ENCODE data around the gene FHIT.

The FHIT gene

DNA sequence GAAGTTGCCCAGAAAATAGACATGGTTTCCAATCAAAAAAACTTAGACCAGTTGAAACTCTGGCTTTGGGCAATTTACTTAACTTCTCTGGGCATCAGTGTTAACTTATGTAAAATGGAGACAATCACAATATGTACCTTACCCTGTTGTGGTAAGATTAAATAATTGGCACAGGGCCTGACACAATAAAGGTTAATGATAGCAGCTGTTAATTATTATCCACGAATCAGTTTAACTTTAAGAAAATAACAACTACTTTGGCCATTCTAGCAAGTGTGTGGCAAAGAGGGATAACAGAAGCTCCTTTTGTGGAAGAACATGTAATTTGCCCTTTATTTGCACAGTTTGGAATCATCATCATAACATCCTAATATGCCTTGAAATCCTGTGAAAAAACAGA lies 787.6 kb downstream of the FHIT start:
- Histone ChIP-seq H3K4me3 (ENCODE audit: low read depth in 1 of 5, low read length in 5 of 5) (no peak overlapping the region), H3K36me3 (ENCODE audit: control insufficient read depth in 5 of 5, insufficient read depth in 5 of 5, low read length in 5 of 5) (no peaks in the 10 kb centered on the region), H3K27ac (ENCODE audit: low read depth, low read length) (no peak overlapping the region), H3K4me1 (ENCODE audit: control insufficient read depth in 5 of 5, insufficient read depth in 5 of 5, low read length in 5 of 5) (peaks cover 0 to 12% (median 3%) of the 10 kb centered on the region in 5 donors), H3K9ac (ENCODE audit: low read length in 5 of 5) (no peak overlapping the region), H3K27me3 (ENCODE audit: control insufficient read depth in 5 of 5, insufficient read depth in 4 of 5, low read length in 5 of 5) (no peaks in the 10 kb centered on the region), H3K9me3 (ENCODE audit: control insufficient read depth in 5 of 5, low read length in 5 of 5) (peaks cover 0 to 3% (median 0%) of the 10 kb centered on the region in 5 donors)

DNA sequence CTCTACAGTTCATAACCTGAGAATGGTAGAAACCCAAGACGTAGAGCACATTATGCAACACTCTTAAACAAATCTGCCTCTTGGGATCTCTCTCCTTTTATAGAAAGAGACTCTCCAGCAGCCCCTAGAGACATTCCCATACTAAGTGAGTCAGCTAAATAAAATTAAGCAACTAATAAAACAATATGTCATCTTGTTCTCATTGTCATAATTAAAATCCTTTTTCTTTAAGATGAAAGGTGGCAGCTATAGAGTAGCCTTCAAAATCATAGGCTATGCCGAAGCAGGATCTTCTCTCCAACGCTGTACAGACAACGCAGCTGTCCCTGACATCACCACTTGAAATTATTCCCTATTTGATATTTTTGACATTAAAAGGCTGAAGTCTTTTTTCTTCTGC lies 790.0 kb downstream of the FHIT start:
- no peaks in the 10 kb centered on the region for H3K36me3 ChIP-seq (ENCODE audit: control insufficient read depth in 5 of 5, insufficient read depth in 5 of 5, low read length in 5 of 5)
- H3K27me3 ChIP-seq (ENCODE audit: control insufficient read depth in 5 of 5, insufficient read depth in 4 of 5, low read length in 5 of 5): no peaks in the 10 kb centered on the region
- H3K4me1 ChIP-seq (ENCODE audit: control insufficient read depth in 5 of 5, insufficient read depth in 5 of 5, low read length in 5 of 5): peaks cover 0 to 12% (median 3%) of the 10 kb centered on the region in 5 donors
- no peak overlapping the region for H3K27ac ChIP-seq (ENCODE audit: low read depth, low read length)
- H3K9ac ChIP-seq (ENCODE audit: low read length in 5 of 5): no peak overlapping the region
- no peak overlapping the region for H3K4me3 ChIP-seq (ENCODE audit: low read depth in 1 of 5, low read length in 5 of 5)
- H3K9me3 ChIP-seq (ENCODE audit: control insufficient read depth in 5 of 5, low read length in 5 of 5): peaks cover 0 to 3% (median 0%) of the 10 kb centered on the region in 5 donors

DNA sequence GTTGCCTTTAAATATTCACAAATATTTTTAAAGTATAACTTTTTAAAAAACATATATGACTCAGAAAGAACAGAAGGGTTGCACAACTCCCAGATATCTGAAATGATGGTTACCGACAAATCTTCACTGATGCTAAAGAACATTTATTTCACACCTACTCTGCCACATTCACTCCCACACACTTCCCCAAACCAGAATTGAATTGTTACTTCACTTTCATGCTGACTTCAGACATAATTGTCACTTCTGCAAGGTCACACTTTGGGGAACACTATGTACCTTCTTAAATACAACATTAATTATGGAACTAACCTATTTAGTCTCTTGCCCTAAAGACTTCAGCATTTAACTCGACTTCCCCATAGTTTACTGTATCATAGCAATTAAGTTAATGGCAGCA lies 795.1 kb downstream of the FHIT start:
- Histone ChIP-seq H3K4me3 (ENCODE audit: low read depth in 1 of 5, low read length in 5 of 5) (no peak overlapping the region), H3K9ac (ENCODE audit: low read length in 5 of 5) (no peak overlapping the region), H3K9me3 (ENCODE audit: control insufficient read depth in 5 of 5, low read length in 5 of 5) (no peaks in the 10 kb centered on the region), H3K36me3 (ENCODE audit: control insufficient read depth in 5 of 5, insufficient read depth in 5 of 5, low read length in 5 of 5) (no peaks in the 10 kb centered on the region), H3K27ac (ENCODE audit: low read depth, low read length) (no peak overlapping the region), H3K4me1 (ENCODE audit: control insufficient read depth in 5 of 5, insufficient read depth in 5 of 5, low read length in 5 of 5) (peaks cover 0 to 5% (median 0%) of the 10 kb centered on the region in 5 donors), H3K27me3 (ENCODE audit: control insufficient read depth in 5 of 5, insufficient read depth in 4 of 5, low read length in 5 of 5) (no peaks in the 10 kb centered on the region)

DNA sequence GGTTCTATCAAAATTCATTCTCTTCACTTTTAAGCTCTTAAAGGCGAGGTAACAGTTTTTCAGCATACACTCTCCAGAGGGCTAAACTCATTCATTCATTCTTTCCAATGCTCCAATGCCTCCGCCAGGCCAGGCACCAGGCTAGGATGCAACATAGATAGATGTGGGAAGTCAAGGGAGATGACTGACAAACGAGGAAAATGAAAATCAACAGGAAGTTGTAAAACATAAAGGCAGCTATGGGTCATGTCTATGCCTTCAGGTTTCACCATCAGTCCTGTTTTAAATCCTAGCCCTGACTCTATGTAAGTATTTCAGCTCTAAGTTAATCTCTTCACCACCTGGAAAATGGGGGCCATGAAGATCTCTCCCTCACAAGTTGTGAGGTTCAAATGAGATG lies 797.9 kb downstream of the FHIT start:
- no peaks in the 10 kb centered on the region for H3K27me3 ChIP-seq (ENCODE audit: control insufficient read depth in 5 of 5, insufficient read depth in 4 of 5, low read length in 5 of 5)
- no peaks in the 10 kb centered on the region for H3K36me3 ChIP-seq (ENCODE audit: control insufficient read depth in 5 of 5, insufficient read depth in 5 of 5, low read length in 5 of 5)
- no peaks in the 10 kb centered on the region for H3K9me3 ChIP-seq (ENCODE audit: control insufficient read depth in 5 of 5, low read length in 5 of 5)

DNA sequence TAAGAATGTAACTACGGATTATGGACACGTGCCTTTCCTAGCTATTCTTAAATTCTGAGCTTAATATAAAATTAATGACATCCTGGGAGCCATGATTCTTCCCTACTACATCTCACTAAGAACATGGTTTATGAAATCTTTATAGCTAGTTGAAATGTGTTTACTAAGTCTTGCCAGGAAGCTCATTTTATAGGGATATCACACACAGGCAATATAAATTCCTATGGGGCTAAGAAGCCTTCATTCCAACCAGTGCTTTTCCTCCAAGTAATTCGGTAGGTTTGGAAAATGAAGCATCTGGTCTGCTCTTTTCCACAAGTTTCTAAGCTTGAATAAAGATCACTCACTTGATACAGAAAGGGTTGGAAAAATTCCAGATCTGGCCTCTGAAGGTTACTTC lies 802.6 kb downstream of the FHIT start:
- no peaks in the 10 kb centered on the region for H3K27me3 ChIP-seq (ENCODE audit: control insufficient read depth in 5 of 5, insufficient read depth in 4 of 5, low read length in 5 of 5)
- no peaks in the 10 kb centered on the region for H3K9me3 ChIP-seq (ENCODE audit: control insufficient read depth in 5 of 5, low read length in 5 of 5)
- no peaks in the 10 kb centered on the region for H3K36me3 ChIP-seq (ENCODE audit: control insufficient read depth in 5 of 5, insufficient read depth in 5 of 5, low read length in 5 of 5)
- no peak overlapping the region for H3K9ac ChIP-seq (ENCODE audit: low read length in 5 of 5)
- no peak overlapping the region for H3K4me3 ChIP-seq (ENCODE audit: low read depth in 1 of 5, low read length in 5 of 5)
- no peak overlapping the region for H3K27ac ChIP-seq (ENCODE audit: low read depth, low read length)
- H3K4me1 ChIP-seq (ENCODE audit: control insufficient read depth in 5 of 5, insufficient read depth in 5 of 5, low read length in 5 of 5): no peaks in the 10 kb centered on the region

More for the DNA sequence above, 797.9 kb downstream of the FHIT start:
- H3K4me1 ChIP-seq (ENCODE audit: control insufficient read depth in 5 of 5, insufficient read depth in 5 of 5, low read length in 5 of 5): no peaks in the 10 kb centered on the region
- H3K4me3 ChIP-seq (ENCODE audit: low read depth in 1 of 5, low read length in 5 of 5): no peak overlapping the region
- H3K27ac ChIP-seq (ENCODE audit: low read depth, low read length): no peak overlapping the region
- no peak overlapping the region for H3K9ac ChIP-seq (ENCODE audit: low read length in 5 of 5)

DNA sequence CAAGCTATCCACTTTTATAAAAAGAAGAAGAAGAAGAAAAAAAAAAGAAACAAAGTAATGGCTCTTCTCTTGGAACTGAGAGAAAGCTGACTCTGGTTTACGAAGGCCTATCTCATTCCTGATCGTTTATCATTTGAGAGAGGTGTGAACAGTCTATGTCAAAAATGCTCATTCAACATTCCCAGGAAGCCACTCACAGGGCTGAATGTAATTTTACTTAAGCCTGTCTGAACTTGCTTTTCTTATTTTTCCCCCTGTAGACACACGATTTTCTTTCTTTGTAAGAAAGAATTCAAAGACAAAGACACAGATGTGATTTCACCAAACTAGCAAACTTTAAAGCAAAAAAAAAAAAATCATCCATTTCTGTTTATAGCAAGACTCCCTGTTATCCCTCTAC lies 805.8 kb downstream of the FHIT start:
- Histone ChIP-seq H3K36me3 (ENCODE audit: control insufficient read depth in 5 of 5, insufficient read depth in 5 of 5, low read length in 5 of 5) (no peaks in the 10 kb centered on the region), H3K27me3 (ENCODE audit: control insufficient read depth in 5 of 5, insufficient read depth in 4 of 5, low read length in 5 of 5) (no peaks in the 10 kb centered on the region), H3K27ac (ENCODE audit: low read depth, low read length) (no peak overlapping the region), H3K4me1 (ENCODE audit: control insufficient read depth in 5 of 5, insufficient read depth in 5 of 5, low read length in 5 of 5) (no peaks in the 10 kb centered on the region), H3K9me3 (ENCODE audit: control insufficient read depth in 5 of 5, low read length in 5 of 5) (no peaks in the 10 kb centered on the region), H3K9ac (ENCODE audit: low read length in 5 of 5) (no peak overlapping the region), H3K4me3 (ENCODE audit: low read depth in 1 of 5, low read length in 5 of 5) (no peak overlapping the region)

DNA sequence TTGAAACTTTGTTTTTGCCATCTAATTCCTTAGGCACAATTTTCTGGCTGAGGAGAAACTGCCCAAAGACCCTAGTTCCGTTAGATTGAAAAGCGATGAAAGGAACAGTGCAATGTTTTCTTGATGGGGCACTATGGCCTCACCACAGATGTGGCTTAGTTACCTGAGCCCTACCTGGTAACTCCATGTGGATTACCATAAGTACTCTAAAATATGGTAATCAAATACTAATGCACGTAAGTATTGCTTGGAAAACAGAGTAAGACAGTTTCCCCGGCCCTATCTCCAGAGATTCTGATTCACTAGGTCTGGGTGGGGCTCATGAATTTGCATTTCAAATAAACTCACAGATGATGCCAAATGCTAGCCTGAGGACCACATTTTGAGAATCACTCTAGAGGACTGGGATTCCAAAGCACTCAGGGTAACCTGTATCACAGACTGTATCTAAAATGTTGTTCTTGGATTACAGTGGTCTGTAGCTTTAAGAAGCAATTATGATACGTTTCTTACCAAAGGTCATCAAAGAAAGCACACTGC lies 806.3 kb downstream of the FHIT start:
- H3K27me3 ChIP-seq (ENCODE audit: control insufficient read depth in 5 of 5, insufficient read depth in 4 of 5, low read length in 5 of 5): no peaks in the 10 kb centered on the region
- no peaks in the 10 kb centered on the region for H3K9me3 ChIP-seq (ENCODE audit: control insufficient read depth in 5 of 5, low read length in 5 of 5)
- no peak overlapping the region for H3K9ac ChIP-seq (ENCODE audit: low read length in 5 of 5)
- H3K36me3 ChIP-seq (ENCODE audit: control insufficient read depth in 5 of 5, insufficient read depth in 5 of 5, low read length in 5 of 5): no peaks in the 10 kb centered on the region
- H3K27ac ChIP-seq (ENCODE audit: low read depth, low read length): no peak overlapping the region
- H3K4me3 ChIP-seq (ENCODE audit: low read depth in 1 of 5, low read length in 5 of 5): no peak overlapping the region
- H3K4me1 ChIP-seq (ENCODE audit: control insufficient read depth in 5 of 5, insufficient read depth in 5 of 5, low read length in 5 of 5): no peaks in the 10 kb centered on the region

DNA sequence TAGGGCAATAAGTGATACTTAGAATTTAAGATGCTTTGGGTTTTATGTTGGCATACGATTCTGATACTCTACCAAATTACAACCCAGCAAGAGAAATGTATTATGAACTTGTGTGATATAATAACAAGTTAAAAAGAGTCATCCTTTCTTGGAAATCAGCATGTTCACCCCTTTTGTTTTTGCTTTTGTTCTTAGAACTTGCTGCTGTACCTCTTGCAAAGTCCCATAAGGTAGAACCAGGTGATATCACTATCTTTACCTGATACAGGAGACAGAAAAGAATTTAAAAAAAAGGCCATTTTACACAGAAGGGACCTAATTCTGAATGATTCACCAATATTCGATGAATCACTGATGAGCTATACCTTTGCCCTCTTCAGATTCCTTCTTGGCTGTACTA lies 810.4 kb downstream of the FHIT start:
- H3K36me3 ChIP-seq (ENCODE audit: control insufficient read depth in 5 of 5, insufficient read depth in 5 of 5, low read length in 5 of 5): no peaks in the 10 kb centered on the region
- no peaks in the 10 kb centered on the region for H3K4me1 ChIP-seq (ENCODE audit: control insufficient read depth in 5 of 5, insufficient read depth in 5 of 5, low read length in 5 of 5)
- no peak overlapping the region for H3K27ac ChIP-seq (ENCODE audit: low read depth, low read length)
- H3K9me3 ChIP-seq (ENCODE audit: control insufficient read depth in 5 of 5, low read length in 5 of 5): no peaks in the 10 kb centered on the region
- no peak overlapping the region for H3K4me3 ChIP-seq (ENCODE audit: low read depth in 1 of 5, low read length in 5 of 5)
- no peak overlapping the region for H3K9ac ChIP-seq (ENCODE audit: low read length in 5 of 5)
- no peaks in the 10 kb centered on the region for H3K27me3 ChIP-seq (ENCODE audit: control insufficient read depth in 5 of 5, insufficient read depth in 4 of 5, low read length in 5 of 5)

DNA sequence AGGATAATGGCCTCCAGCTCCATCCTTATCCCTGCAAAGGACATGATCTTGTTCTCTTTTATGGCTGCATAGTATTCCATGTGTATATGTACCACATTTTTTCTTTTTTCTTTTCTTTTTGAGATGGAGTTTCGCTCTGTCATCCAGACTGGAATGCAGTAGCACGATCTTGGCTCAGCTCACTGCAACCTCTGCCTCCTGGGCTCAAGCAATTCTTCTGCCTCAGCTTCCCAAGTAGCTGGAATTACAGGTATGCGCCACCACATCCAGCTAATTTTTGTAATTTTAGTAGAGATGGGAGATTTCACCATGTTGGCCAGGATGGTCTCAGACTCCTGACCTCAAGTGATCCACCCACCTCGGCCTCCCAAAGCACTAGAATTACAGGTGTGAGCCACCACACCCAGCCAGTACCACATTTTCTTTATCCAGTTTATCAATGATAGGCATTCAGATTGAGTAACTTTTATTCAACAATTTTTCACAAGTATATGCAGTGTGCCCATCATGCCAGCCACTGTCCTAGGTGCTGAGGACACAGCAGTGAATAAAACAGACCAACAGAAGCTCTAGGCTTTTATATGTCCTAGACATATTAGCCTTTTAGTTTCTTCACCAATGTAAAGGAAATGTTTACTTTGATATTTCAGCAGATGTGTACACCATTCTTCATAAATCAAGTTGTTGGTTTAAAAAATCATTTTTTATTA lies 815.2 kb downstream of the FHIT start:
- no peak overlapping the region for H3K9ac ChIP-seq (ENCODE audit: low read length in 5 of 5)
- H3K36me3 ChIP-seq (ENCODE audit: control insufficient read depth in 5 of 5, insufficient read depth in 5 of 5, low read length in 5 of 5): no peaks in the 10 kb centered on the region
- H3K4me1 ChIP-seq (ENCODE audit: control insufficient read depth in 5 of 5, insufficient read depth in 5 of 5, low read length in 5 of 5): no peaks in the 10 kb centered on the region
- no peak overlapping the region for H3K4me3 ChIP-seq (ENCODE audit: low read depth in 1 of 5, low read length in 5 of 5)
- no peaks in the 10 kb centered on the region for H3K9me3 ChIP-seq (ENCODE audit: control insufficient read depth in 5 of 5, low read length in 5 of 5)
- no peak overlapping the region for H3K27ac ChIP-seq (ENCODE audit: low read depth, low read length)
- no peaks in the 10 kb centered on the region for H3K27me3 ChIP-seq (ENCODE audit: control insufficient read depth in 5 of 5, insufficient read depth in 4 of 5, low read length in 5 of 5)

DNA sequence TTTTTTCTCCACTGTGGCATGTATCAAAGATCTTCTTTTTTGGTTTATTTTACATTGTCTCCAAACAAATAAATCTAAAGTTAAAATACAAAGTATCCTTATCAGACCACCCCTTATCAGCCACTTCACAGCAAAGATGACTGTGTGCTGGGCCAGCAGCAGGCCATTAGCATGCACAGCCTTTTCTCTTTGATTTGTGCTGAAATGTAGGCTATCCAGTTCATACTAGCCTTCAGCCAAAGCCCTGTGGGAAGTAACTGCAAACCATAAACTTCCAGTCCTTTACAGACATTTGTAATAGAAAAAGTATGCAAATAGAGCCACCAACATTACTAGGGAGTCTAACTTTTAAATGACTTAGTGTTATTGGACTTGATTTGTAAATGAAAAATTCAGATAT lies 816.3 kb downstream of the FHIT start:
- H3K4me3 ChIP-seq (ENCODE audit: low read depth in 1 of 5, low read length in 5 of 5): no peak overlapping the region
- no peak overlapping the region for H3K27ac ChIP-seq (ENCODE audit: low read depth, low read length)
- H3K27me3 ChIP-seq (ENCODE audit: control insufficient read depth in 5 of 5, insufficient read depth in 4 of 5, low read length in 5 of 5): no peaks in the 10 kb centered on the region
- H3K36me3 ChIP-seq (ENCODE audit: control insufficient read depth in 5 of 5, insufficient read depth in 5 of 5, low read length in 5 of 5): no peaks in the 10 kb centered on the region
- H3K9me3 ChIP-seq (ENCODE audit: control insufficient read depth in 5 of 5, low read length in 5 of 5): no peaks in the 10 kb centered on the region
- H3K9ac ChIP-seq (ENCODE audit: low read length in 5 of 5): no peak overlapping the region
- no peaks in the 10 kb centered on the region for H3K4me1 ChIP-seq (ENCODE audit: control insufficient read depth in 5 of 5, insufficient read depth in 5 of 5, low read length in 5 of 5)
